Tibial nerve (tissue), 4 donors: ENCODE data around the gene C14orf180.

ENCODE experiments used
- CTCF ChIP-seq, 5 experiments: fragments of 200-600 bp in 3 of 5; fragments of 450-650 bp in 2 of 5; sonication (generic) in 3 of 5; IDR thresholded peaks; one replicate each; pipeline ENCODE4 v1.5.1; 2016 to 2019; ENCODE audit warnings: antibody characterized with exemption in 5 of 5, mild to moderate bottlenecking in 3 of 5, moderate library complexity in 2 of 5
- EP300 ChIP-seq, 2 donors: sonication (generic); formaldehyde crosslinking; IDR thresholded peaks; one replicate each; pipeline ENCODE4 v1.6.1; 2017; ENCODE audit warnings: antibody characterized with exemption in 2 of 2, mild to moderate bottlenecking in 1 of 2

- no peak for TF ChIP-seq EP300 (IDR thresholded peaks at IDR 0.05)
- TF ChIP-seq CTCF (IDR thresholded peaks at IDR 0.05) = no peak
These were observed 58.6 kb downstream of the C14orf180 start for GRCh38 chr14:104638190-104638589.
